GM12878 (cell line): ENCODE measurements around the gene IFT172. TPM values are rescaled to one million over a fixed set of nuclear protein-coding genes. Genes with fewer than 3 reads are reported as not detected.

Experiments used
- BCL11A ChIP-seq: IDR thresholded peaks from 2 replicates; pipeline ENCODE4 v1.6.1; 2011; ENCODE audit warnings: low read depth, low read length
- DPF2 ChIP-seq: fragments of 450-650 bp; IDR thresholded peaks from 2 replicates; pipeline ENCODE4 v1.6.1; 2017; ENCODE audit warnings: mild to moderate bottlenecking
- EED ChIP-seq: sonication (generic); IDR thresholded peaks from 2 replicates; pipeline ENCODE4 v1.6.1; 2016; ENCODE audit warnings: antibody characterized with exemption, low read depth
- EP300 ChIP-seq, 2 experiments: fragments of 150-350 bp in 1 of 2; IDR thresholded peaks; 2 replicates each; pipeline ENCODE4 v1.6.1; 2011 to 2012; ENCODE audit warnings: low read depth in 2 of 2, low read length in 2 of 2, borderline replicate concordance in 1 of 2, improper control_type of control experiment in 1 of 2, inconsistent platforms in 1 of 2; ENCODE audit not compliant: control insufficient read depth in 1 of 2
- IRF4 ChIP-seq: IDR thresholded peaks from 2 replicates; pipeline ENCODE4 v1.6.1; 2011; ENCODE audit warnings: low read depth, low read length
- KDM1A ChIP-seq: fragments of 200-600 bp; sonication (generic); IDR thresholded peaks from 2 replicates; pipeline ENCODE4 v1.6.1; 2016; ENCODE audit warnings: borderline replicate concordance
- KLF5 ChIP-seq: fragments of 450-650 bp; IDR thresholded peaks from 2 replicates; pipeline ENCODE4 v1.6.1; 2014; ENCODE audit warnings: mild to moderate bottlenecking; ENCODE audit not compliant: partially characterized antibody
- MTA2 ChIP-seq: fragments of 450-650 bp; IDR thresholded peaks from 2 replicates; pipeline ENCODE4 v1.6.1; 2016; ENCODE audit warnings: low read depth, mild to moderate bottlenecking, moderate library complexity
- MXI1 ChIP-seq: fragments of 150-350 bp; IDR thresholded peaks from 2 replicates; pipeline ENCODE4 v1.6.1; 2011; ENCODE audit warnings: low read depth, mild to moderate bottlenecking, inconsistent platforms, low read length, improper control_type of control experiment
- MYB ChIP-seq: fragments of 150-350 bp; IDR thresholded peaks from 2 replicates; pipeline ENCODE4 v1.6.1; 2014; ENCODE audit warnings: mild to moderate bottlenecking, low read depth, low read length, borderline replicate concordance
- NBN ChIP-seq: fragments of 450-650 bp; IDR thresholded peaks from 2 replicates; pipeline ENCODE4 v1.6.1; 2016
- NR2C2 ChIP-seq: IDR thresholded peaks from 2 replicates; pipeline ENCODE4 v1.6.1; 2011; ENCODE audit warnings: borderline replicate concordance, low read depth; ENCODE audit not compliant: control insufficient read depth, insufficient read length
- PAX8 ChIP-seq: fragments of 450-650 bp; IDR thresholded peaks from 2 replicates; pipeline ENCODE4 v1.6.1; 2017; ENCODE audit warnings: mild to moderate bottlenecking, moderate library complexity
- POLR2A ChIP-seq: IDR thresholded peaks from 2 replicates; pipeline ENCODE4 v1.6.1; 2011; ENCODE audit warnings: low read depth, mild to moderate bottlenecking, low read length
- POLR2AphosphoS5 ChIP-seq: IDR thresholded peaks from 2 replicates; pipeline ENCODE4 v1.6.1; 2011; ENCODE audit warnings: mild to moderate bottlenecking, low read length, inconsistent platforms
- RBBP5 ChIP-seq: fragments of 200-600 bp; sonication (generic); conservative IDR thresholded peaks from 2 replicates; pipeline ENCODE4 v1.6.1; 2016
- SMAD1 ChIP-seq: fragments of 450-650 bp; IDR thresholded peaks from 2 replicates; pipeline ENCODE4 v1.6.1; 2018; ENCODE audit warnings: mild to moderate bottlenecking, low read depth; ENCODE audit not compliant: partially characterized antibody
- TARDBP ChIP-seq: IDR thresholded peaks from 2 replicates; pipeline ENCODE4 v1.6.1; 2016; ENCODE audit warnings: borderline replicate concordance
- TCF12 ChIP-seq: IDR thresholded peaks from 2 replicates; pipeline ENCODE4 v1.6.1; 2011; ENCODE audit warnings: low read depth, mild to moderate bottlenecking, low read length
- YBX1 ChIP-seq: fragments of 450-650 bp; IDR thresholded peaks from 2 replicates; pipeline ENCODE4 v1.6.1; 2016; ENCODE audit warnings: antibody characterized with exemption
- ZNF207 ChIP-seq: fragments of 450-650 bp; IDR thresholded peaks from 2 replicates; pipeline ENCODE4 v1.6.1; 2014; ENCODE audit warnings: antibody characterized with exemption, mild to moderate bottlenecking, borderline replicate concordance
- polyA plus RNA-seq, 11 experiments: library from polyadenylated mRNA; depleted of rRNA in 4 of 11; unstranded in 6 of 11; stranded (reverse) in 5 of 11; fragments of >200 nt; fragmentation: Nextera tagmentation in 4 of 11; fragmentation: Illumina TruSeq in 1 of 11; extraction: Ambion mirVana in 4 of 11; extraction: Trizol in 1 of 11; gene quantifications; 1 replicate in 1 of 11; 2 replicates in 10 of 11; pipeline versions ENCODE4 v1.2.1 to v1.2.3, GENCODE V29; 2011 to 2016; ENCODE audit warnings: inconsistent platforms in 2 of 11, missing spikeins in 2 of 11, low read depth in 1 of 11
- total RNA-seq, 4 experiments: library from RNA; depleted of rRNA in 3 of 4; stranded (reverse); fragments of >200 nt in 3 of 4; fragmentation: Illumina TruSeq in 1 of 4; extraction: Trizol in 1 of 4; gene quantifications; 2 replicates each; pipeline versions ENCODE4 v1.2.1 to v1.2.3, GENCODE V29; 2013 to 2021
- TF ChIP-seq, protein P1 (sequence below): fragments of 450-650 bp; IDR thresholded peaks from 2 replicates; pipeline ENCODE4 v1.6.1; 2016; ENCODE audit warnings: mild to moderate bottlenecking
- TF ChIP-seq, protein P2 (sequence below): IDR thresholded peaks from 2 replicates; pipeline ENCODE4 v1.6.1; 2012; ENCODE audit warnings: low read depth, low read length, improper control_type of control experiment
- TF ChIP-seq, protein P3 (sequence below): IDR thresholded peaks from 2 replicates; pipeline ENCODE4 v1.6.1; 2011; ENCODE audit warnings: mild to moderate bottlenecking, low read depth, low read length, moderate library complexity; ENCODE audit not compliant: insufficient replicate concordance
- TF ChIP-seq, protein P4 (sequence below): fragments of 450-650 bp; formaldehyde crosslinking; IDR thresholded peaks from 2 replicates; pipeline ENCODE4 v1.4.0; 2020; ENCODE audit warnings: mild to moderate bottlenecking, moderate library complexity

IFT172 gene
- total and polyA plus RNA-seq, 10 of the 15 experiments (the other 5 are each of a cell fraction or from before 2014, with no cell fraction given): 2.4 to 8.6 (median 6.2) TPM

- TF ChIP-seq DPF2 (peak; percentile 86), KDM1A (no peak), PAX8 (no peak), TCF12 (peak; percentile 74; the same call in 1 of the 2 replicates), ZNF207 (peak; percentile 82), IRF4 (no peak), TARDBP (0 out of 2 replicates have a peak, but pooled peaks have one; percentile 27), EP300 (IDR thresholded peaks at IDR 0.05; ENCODE audit: borderline replicate concordance in 1 of 2, control insufficient read depth in 1 of 2, low read depth in 2 of 2, low read length in 2 of 2) (no peak), BCL11A (no peak), POLR2AphosphoS5 (peak; percentile 93), MXI1 (peak; percentile 79), YBX1 (no peak), EED (no peak), KLF5 (no peak), NR2C2 (no peak), MYB (peak; percentile 46; the same call in 1 of the 2 replicates), SMAD1 (peak; percentile 79), MTA2 (no peak), RBBP5 (no peak), NBN (peak; percentile 78), POLR2A (peak; percentile 95)
- TF ChIP-seq, protein P1, sequence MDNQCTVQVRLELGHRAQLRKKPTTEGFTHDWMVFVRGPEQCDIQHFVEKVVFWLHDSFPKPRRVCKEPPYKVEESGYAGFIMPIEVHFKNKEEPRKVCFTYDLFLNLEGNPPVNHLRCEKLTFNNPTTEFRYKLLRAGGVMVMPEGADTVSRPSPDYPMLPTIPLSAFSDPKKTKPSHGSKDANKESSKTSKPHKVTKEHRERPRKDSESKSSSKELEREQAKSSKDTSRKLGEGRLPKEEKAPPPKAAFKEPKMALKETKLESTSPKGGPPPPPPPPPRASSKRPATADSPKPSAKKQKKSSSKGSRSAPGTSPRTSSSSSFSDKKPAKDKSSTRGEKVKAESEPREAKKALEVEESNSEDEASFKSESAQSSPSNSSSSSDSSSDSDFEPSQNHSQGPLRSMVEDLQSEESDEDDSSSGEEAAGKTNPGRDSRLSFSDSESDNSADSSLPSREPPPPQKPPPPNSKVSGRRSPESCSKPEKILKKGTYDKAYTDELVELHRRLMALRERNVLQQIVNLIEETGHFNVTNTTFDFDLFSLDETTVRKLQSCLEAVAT: no peak; the same call in 1 of the 2 replicates
- TF ChIP-seq, protein P2, sequence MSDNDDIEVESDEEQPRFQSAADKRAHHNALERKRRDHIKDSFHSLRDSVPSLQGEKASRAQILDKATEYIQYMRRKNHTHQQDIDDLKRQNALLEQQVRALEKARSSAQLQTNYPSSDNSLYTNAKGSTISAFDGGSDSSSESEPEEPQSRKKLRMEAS: no peak; the same call in 1 of the 2 replicates
- TF ChIP-seq, protein P3, sequence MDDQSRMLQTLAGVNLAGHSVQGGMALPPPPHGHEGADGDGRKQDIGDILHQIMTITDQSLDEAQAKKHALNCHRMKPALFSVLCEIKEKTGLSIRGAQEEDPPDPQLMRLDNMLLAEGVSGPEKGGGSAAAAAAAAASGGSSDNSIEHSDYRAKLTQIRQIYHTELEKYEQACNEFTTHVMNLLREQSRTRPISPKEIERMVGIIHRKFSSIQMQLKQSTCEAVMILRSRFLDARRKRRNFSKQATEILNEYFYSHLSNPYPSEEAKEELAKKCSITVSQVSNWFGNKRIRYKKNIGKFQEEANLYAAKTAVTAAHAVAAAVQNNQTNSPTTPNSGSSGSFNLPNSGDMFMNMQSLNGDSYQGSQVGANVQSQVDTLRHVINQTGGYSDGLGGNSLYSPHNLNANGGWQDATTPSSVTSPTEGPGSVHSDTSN: no peak
- TF ChIP-seq, protein P4, sequence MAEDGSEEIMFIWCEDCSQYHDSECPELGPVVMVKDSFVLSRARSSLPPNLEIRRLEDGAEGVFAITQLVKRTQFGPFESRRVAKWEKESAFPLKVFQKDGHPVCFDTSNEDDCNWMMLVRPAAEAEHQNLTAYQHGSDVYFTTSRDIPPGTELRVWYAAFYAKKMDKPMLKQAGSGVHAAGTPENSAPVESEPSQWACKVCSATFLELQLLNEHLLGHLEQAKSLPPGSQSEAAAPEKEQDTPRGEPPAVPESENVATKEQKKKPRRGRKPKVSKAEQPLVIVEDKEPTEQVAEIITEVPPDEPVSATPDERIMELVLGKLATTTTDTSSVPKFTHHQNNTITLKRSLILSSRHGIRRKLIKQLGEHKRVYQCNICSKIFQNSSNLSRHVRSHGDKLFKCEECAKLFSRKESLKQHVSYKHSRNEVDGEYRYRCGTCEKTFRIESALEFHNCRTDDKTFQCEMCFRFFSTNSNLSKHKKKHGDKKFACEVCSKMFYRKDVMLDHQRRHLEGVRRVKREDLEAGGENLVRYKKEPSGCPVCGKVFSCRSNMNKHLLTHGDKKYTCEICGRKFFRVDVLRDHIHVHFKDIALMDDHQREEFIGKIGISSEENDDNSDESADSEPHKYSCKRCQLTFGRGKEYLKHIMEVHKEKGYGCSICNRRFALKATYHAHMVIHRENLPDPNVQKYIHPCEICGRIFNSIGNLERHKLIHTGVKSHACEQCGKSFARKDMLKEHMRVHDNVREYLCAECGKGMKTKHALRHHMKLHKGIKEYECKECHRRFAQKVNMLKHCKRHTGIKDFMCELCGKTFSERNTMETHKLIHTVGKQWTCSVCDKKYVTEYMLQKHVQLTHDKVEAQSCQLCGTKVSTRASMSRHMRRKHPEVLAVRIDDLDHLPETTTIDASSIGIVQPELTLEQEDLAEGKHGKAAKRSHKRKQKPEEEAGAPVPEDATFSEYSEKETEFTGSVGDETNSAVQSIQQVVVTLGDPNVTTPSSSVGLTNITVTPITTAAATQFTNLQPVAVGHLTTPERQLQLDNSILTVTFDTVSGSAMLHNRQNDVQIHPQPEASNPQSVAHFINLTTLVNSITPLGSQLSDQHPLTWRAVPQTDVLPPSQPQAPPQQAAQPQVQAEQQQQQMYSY (CRISPR knock-in tag): no peak
These were observed 80.0 kb downstream of the IFT172 start, which contains the start of gene PPM1G (continued) for GRCh38 chr2:27409321-27410073.
